Adipocyte (in vitro differentiated cells): ENCODE results near the gene KRT81.
A peak's percentile ranks its signal among the peaks of the same experiment; 100 is the strongest.

Source experiments
- DNase-seq: peaks from one replicate; pipeline ENCODE4 v3.0.0-alpha.2; 2015; ENCODE audit warnings: low read depth
- H3K27me3 ChIP-seq: replicated peaks from 2 replicates; pipeline ENCODE4 v1.7.0; 2013; ENCODE audit warnings: mild to moderate bottlenecking, low read length, moderate library complexity; ENCODE audit not compliant: control insufficient read depth, insufficient read depth
- H3K36me3 ChIP-seq: 2 replicates; pipeline ENCODE4 v1.7.0; 2013; ENCODE audit warnings: low read length, mild to moderate bottlenecking, moderate library complexity; ENCODE audit not compliant: control insufficient read depth, insufficient read depth, severe bottlenecking
- H3K4me1 ChIP-seq: 2 replicates; pipeline ENCODE4 v1.7.0; 2013; ENCODE audit warnings: mild to moderate bottlenecking, low read length, moderate library complexity; ENCODE audit not compliant: control insufficient read depth, insufficient read depth
- H3K4me3 ChIP-seq: 2 replicates; pipeline ENCODE4 v1.7.0; 2013; ENCODE audit warnings: mild to moderate bottlenecking, low read length, moderate library complexity
- H3K9ac ChIP-seq: 2 replicates; pipeline ENCODE4 v1.7.0; 2013; ENCODE audit warnings: mild to moderate bottlenecking, low read length, moderate library complexity
- H3K9me3 ChIP-seq: 2 replicates; pipeline ENCODE4 v1.7.0; 2013; ENCODE audit warnings: mild to moderate bottlenecking, low read length, moderate library complexity; ENCODE audit not compliant: control insufficient read depth

KRT81 gene

GRCh38 chr12:52327052-52327829, 35.9 kb upstream of the KRT81 start:
- Histone ChIP-seq H3K4me1 (no peaks in the 10 kb centered on the region), H3K4me3 (no peak overlapping the region), H3K9me3 (no peaks in the 10 kb centered on the region), H3K27me3 (peaks cover 58% of the 10 kb centered on the region), H3K9ac (no peak overlapping the region), H3K36me3 (no peaks in the 10 kb centered on the region)
- peak; percentile 94 for DNase-seq

GRCh38 chr12:52324153-52324444, 32.8 kb upstream of the KRT81 start:
- Histone ChIP-seq H3K9ac (no peak overlapping the region), H3K4me3 (no peak overlapping the region), H3K9me3 (no peaks in the 10 kb centered on the region), H3K4me1 (no peaks in the 10 kb centered on the region), H3K36me3 (no peaks in the 10 kb centered on the region), H3K27me3 (peaks cover 62% of the 10 kb centered on the region)
- DNase-seq, result no peak

- Histone ChIP-seq H3K9ac (no peak overlapping the region), H3K27me3 (peaks cover 63% of the 10 kb centered on the region), H3K9me3 (no peaks in the 10 kb centered on the region), H3K36me3 (no peaks in the 10 kb centered on the region), H3K4me3 (no peak overlapping the region), H3K4me1 (no peaks in the 10 kb centered on the region)
- no peak for DNase-seq
These were observed 32.2 kb upstream of the KRT81 start for GRCh38 chr12:52323416-52324152.

- no peaks in the 10 kb centered on the region for H3K4me1 ChIP-seq
- peaks cover 69% of the 10 kb centered on the region for H3K27me3 ChIP-seq
- no peaks in the 10 kb centered on the region for H3K9me3 ChIP-seq
- H3K9ac ChIP-seq, result no peak overlapping the region
- no peak overlapping the region for H3K4me3 ChIP-seq
- H3K36me3 ChIP-seq, result no peaks in the 10 kb centered on the region
- no peak for DNase-seq
These were observed 31.7 kb upstream of the KRT81 start for GRCh38 chr12:52323001-52323400.

GRCh38 chr12:52322069-52322468, 30.7 kb upstream of the KRT81 start:
- H3K9me3 ChIP-seq, result no peaks in the 10 kb centered on the region
- no peaks in the 10 kb centered on the region for H3K4me1 ChIP-seq
- peaks cover 78% of the 10 kb centered on the region for H3K27me3 ChIP-seq
- H3K36me3 ChIP-seq, result no peaks in the 10 kb centered on the region
- H3K9ac ChIP-seq, result no peak overlapping the region
- no peak overlapping the region for H3K4me3 ChIP-seq
- no peak for DNase-seq

GRCh38 chr12:52321418-52321817, 30.1 kb upstream of the KRT81 start:
- Histone ChIP-seq H3K4me1 (no peaks in the 10 kb centered on the region), H3K36me3 (no peaks in the 10 kb centered on the region), H3K4me3 (no peak overlapping the region), H3K9me3 (no peaks in the 10 kb centered on the region), H3K9ac (no peak overlapping the region), H3K27me3 (peaks cover 84% of the 10 kb centered on the region)
- DNase-seq, result no peak

GRCh38 chr12:52320784-52321400, 29.6 kb upstream of the KRT81 start, which contains the start of gene KRT83:
Gene KRT83 (minus strand): TSS chr12:52321398. CDS start chr12:52321335, 63 bp downstream.
- no peak for DNase-seq

GRCh38 chr12:52319097-52319496, 27.8 kb upstream of the KRT81 start:
- H3K9ac ChIP-seq, result no peak overlapping the region
- no peak for DNase-seq
- H3K4me1 ChIP-seq, result no peaks in the 10 kb centered on the region
- H3K36me3 ChIP-seq, result no peaks in the 10 kb centered on the region
- no peaks in the 10 kb centered on the region for H3K9me3 ChIP-seq
- no peak overlapping the region for H3K4me3 ChIP-seq
- H3K27me3 ChIP-seq, result peaks cover 93% of the 10 kb centered on the region

More at GRCh38 chr12:52320784-52321400, 29.6 kb upstream of the KRT81 start, which contains the start of gene KRT83:
- Histone ChIP-seq H3K27me3 (peaks cover 88% of the 10 kb centered on the region), H3K36me3 (no peaks in the 10 kb centered on the region), H3K4me3 (no peak within 1 kb of the TSS), H3K4me1 (no peaks in the 10 kb centered on the region), H3K9ac (no peak within 1 kb of the TSS), H3K9me3 (no peaks in the 10 kb centered on the region)

GRCh38 chr12:52318241-52318990, 27.1 kb upstream of the KRT81 start:
- DNase-seq, result no peak
- H3K4me1 ChIP-seq, result no peaks in the 10 kb centered on the region
- no peak overlapping the region for H3K4me3 ChIP-seq
- peaks cover 91% of the 10 kb centered on the region for H3K27me3 ChIP-seq
- no peaks in the 10 kb centered on the region for H3K9me3 ChIP-seq
- H3K36me3 ChIP-seq, result no peaks in the 10 kb centered on the region
- no peak overlapping the region for H3K9ac ChIP-seq

- Histone ChIP-seq H3K9ac (no peak overlapping the region), H3K36me3 (no peaks in the 10 kb centered on the region), H3K27me3 (peaks cover 90% of the 10 kb centered on the region), H3K4me1 (no peaks in the 10 kb centered on the region), H3K4me3 (no peak overlapping the region), H3K9me3 (no peaks in the 10 kb centered on the region)
- no peak for DNase-seq
These were observed 26.2 kb upstream of the KRT81 start for GRCh38 chr12:52317468-52318052.
